Measurements from ENCODE around the gene TREM1.
"Not testable (repeated sequence)": the region's sequence is repeated elsewhere in the genome, so short reads cannot be mapped to it uniquely, and the experiment has no call there.

Gene TREM1

DNA sequence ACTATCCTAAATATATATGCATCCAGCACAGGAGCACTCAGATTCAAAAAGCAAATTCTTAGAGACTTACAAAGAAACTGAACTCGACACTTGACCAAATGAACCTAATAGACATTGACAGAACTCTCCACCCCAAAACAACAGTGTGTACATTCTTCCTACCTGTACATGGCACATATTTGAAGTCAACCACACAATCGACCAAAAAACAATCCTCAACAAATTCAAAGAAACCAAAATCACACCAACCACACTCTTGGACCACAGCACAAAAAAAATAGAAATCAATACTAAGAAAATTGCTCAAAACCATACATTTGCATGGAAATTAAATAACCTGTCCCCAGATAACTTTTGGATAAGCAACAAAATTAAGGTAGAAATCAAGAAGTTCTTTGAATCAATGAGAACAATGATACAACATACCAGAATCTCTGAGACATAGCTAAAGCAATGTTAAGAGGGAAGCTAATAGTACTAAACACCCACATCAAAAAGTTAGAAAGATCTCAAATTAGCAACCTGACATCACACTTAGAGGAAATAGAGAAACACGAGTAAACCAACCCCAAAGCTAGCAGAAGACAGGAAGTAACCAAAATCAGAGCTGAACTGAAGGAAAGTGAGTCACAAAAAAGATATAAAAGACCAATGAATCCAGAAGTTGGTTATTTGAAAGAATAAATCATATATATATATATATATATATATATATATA is 12.5 kb upstream of the TREM1 start:
- in situ Hi-C loops (cut with HindIII; ENCODE audit: low sequenced_read_pairs) = no loop called here

DNA sequence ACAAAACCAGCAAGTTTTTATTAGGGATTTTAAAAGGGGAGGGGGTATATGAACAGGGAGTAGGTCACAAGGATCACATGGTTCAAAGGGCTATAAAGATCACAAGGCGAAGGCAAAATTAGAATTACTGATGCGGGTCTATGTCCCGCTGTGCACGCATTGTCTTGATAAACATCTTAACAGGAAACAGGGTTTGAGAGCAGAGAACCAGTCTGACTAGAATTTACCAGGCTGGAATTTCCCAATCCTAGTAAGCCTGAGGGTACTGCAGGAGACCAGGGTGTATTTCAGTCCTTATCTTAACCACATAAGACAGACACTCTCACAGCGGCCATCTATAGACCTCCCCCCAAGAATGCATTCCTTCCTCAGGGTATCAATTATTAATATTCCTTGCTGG is 10.8 kb upstream of the TREM1 start:
- in situ Hi-C loops (cut with HindIII; ENCODE audit: low sequenced_read_pairs) = not testable (repeated sequence)

DNA sequence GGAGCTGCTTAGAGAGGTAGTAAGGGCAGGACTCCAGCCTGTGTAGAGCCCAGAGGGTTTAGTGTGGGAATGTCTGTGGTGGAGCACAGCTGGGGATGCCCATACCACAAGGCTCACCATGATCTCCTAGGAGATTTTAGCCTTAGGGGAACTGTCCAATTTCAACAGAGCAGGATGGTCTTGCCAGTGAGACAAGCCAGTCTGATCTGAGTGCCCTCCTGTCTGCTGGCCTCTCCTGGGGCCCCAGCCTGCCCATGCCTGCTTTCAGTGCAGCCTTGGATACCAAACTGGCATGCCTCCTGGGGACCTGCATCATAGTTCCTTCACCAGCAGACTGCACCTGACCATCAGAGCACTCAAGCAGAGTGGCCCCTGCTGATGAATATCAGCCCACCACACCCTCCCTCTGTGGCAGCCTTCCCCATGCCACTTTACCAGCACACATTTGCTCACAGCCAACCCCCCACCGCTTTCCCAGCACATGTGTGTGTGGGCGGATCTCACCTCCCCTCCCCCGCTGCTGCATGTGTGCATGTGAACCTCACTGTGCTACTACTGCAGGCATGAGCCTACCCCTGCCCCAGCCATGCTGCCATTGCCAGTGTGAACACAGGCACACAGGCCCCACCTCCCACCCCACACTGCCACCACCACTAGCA is 7.9 kb upstream of the TREM1 start:
- in situ Hi-C loops (cut with HindIII; ENCODE audit: low sequenced_read_pairs) = no loop called here

DNA sequence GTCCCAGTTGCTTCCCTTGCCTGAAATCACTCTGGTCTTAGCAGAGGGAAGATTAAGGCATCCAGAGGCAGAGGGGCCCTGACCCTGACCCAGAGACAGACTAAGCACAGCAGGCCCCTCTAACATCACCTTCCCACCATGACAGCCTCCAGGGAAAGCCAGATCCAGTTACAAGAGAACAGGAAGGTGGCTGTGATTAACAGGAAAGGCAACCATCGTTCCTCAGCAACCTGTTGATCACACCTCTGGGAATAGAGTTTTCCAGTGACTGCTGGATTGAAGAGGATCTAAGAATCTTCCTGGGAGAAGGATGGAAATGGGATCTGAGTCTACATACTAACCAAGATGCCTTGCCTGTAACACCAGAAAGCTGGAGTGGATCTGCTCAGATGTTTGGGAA is 5.2 kb upstream of the TREM1 start:
- in situ Hi-C loops (cut with HindIII; ENCODE audit: low sequenced_read_pairs) = no loop called here

DNA sequence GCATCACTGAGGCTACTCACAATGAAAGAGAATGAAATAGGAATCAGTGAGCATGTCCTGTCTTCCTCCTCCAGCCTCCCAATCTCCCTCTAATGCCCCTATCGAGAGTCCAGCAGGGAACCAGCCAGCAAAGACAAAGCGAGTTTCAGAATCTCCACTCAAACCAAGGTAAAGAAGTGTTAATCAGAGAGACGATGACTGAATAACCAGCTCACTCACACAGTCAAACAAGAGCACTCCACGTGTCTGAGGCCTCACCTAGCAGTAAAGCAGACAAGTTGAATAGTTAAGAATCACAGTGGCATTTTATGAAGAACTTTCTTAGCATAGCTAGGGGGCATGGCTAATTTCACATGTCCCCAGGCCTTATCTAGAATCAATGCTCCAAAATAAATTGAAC is 3.3 kb upstream of the TREM1 start:
- in situ Hi-C loops (cut with HindIII; ENCODE audit: low sequenced_read_pairs) = no loop called here

DNA sequence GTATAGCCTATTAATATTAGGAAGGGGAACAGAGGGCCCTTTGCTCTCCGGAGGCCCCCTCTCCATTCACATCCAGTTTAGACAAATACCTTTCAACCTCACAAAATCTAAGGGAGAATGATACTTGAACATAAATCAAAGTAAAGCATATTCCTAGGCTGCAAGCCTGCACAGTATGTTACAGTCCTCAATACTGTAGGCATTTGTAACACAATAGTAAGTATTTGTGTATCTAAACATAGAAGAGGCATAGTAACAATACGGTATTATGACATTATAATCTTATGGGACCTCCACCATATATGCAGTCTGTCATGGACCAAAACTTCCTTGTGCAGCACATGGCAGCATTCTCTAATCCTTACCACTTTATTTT is 2.3 kb upstream of the TREM1 start:
- in situ Hi-C loops (cut with HindIII; ENCODE audit: low sequenced_read_pairs) = no loop called here

DNA sequence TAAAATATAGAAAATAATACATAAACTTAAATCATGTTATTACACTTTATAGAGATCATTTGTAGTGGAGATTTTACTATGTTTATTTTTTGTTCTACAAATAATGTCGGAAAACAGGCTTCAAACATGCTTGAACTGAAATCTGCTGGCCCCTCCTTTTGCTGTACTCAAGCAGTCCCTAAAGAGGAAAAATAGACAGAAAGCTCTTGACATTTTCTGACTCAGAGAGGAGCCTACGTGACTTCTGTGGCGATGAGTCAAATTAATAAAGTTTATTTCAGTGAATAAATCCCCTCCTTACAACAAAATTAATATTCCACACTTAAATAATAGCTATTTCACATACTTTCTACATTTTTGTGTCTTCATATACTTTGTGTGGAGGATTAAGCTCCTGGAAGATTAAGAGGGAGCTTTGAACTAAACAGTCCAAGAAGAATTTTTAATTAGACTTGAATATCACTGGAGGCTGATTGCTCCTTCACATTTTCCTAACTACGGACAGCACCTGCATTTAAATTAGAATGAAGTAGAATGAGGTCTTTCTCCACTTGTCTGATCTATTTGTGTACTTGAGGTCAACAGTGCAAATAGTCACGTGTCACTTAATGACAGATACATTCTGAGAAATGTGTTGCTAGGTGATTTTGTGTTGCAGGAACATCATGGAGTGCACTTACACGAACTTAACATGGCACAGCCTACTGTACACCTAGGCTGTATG is 1.7 kb upstream of the TREM1 start:
- in situ Hi-C loops (cut with HindIII; ENCODE audit: low sequenced_read_pairs) = no loop called here

DNA sequence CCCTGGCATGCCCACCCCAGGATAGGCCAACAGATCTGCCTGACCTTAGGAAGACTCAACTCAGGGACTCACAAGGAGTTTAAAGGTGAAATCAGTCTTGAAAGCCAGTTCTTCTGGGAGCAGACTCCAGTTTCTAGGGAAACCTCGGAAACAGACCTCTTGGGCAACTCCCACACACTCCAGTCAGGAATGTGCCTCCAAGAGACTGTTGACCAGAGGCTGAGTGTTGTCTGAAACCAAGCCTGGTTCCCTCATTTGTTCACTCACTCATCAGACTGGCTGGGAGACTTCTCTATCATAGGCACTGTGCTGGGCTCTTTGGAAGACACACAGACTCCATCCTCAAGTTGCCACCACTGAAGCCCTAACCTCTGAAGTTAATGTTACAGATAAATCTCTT is 1.8 kb downstream of the TREM1 start:
- in situ Hi-C loops (cut with HindIII; ENCODE audit: low sequenced_read_pairs) = no loop called here

DNA sequence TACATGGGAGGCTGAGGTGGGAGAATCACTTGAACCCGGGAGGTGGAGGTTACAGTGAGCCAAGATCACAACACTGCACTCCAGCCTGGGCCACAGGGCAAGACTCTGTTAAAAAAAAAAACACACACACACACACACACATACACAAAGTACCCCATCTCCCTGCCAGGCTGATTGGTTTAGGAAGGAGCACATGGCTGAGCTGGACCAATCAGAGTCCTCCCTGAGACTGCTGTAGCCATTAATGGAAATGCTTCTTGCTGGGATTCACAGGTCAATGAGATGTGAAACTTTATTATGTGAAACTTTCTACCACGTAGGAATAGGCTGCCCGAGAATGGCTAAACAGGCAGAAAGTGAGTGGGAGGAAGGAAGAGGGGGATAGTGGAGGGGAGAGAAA is 2.9 kb downstream of the TREM1 start:
- in situ Hi-C loops (cut with HindIII; ENCODE audit: low sequenced_read_pairs) = no loop called here

DNA sequence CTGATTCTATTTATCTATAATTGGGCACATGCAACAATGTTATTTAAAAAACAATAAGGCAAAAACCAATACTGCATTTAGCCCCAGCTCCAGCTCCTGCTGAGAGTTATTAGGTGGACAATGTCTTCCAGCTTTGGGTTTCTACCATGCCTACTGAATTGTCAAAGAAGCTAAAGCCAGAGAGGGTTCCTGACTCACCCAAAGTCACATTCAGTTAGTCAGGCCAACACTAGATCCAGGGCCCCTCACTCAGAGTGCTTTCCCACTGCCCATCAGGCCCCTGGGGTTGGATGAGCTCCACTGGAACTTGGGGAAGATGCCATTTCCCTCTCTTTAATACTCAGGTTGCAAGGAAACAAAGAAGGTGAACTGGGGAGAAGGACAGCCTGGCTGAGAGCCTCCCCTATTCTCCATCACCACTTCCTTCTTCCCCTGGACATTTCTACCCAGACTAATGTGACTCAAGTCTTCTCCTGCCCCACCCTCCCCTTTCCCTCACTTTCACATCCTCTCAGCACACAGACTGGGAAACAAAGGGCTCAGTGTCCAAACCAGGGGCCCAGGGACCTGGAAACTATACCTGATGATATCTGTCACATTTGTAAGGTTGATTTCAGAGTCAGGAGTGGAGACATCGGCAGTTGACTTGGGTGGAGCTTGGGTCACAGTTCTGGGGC is 6.0 kb downstream of the TREM1 start:
- in situ Hi-C loops (cut with HindIII; ENCODE audit: low sequenced_read_pairs) = no loop called here

DNA sequence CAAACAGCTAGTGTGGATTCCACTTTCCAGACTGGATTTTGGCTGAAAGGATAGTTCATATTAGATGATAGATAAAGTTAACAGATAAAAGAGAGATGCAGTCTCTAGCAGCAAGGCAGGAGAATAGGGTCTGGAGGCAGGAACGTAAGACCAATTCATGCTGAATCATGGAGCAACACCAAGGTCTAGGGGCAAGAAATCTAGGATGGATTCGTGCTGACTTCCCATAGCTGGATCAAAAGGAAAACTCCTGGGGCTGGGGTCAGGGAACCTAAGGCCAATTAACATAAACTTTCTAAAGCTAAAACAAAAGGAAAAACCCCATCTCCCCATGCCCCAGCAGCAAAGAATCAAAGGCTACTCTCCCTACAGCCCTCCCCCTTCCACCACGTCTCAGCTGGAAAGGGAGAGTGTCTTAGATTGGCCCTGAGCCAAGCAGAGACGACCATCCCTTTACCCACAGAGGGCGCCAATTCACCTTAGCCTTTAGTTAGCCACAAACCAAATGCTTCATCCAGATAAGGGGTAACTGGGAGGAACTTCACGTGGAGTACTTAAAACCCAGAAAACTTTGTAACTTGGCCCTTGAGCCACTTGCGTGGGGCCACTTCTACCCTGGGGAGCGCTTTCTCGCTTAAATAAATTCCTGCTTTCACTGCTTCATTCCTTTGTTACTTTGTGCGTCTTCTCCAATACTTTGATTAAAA is 7.6 kb downstream of the TREM1 start:
- in situ Hi-C loops (cut with HindIII; ENCODE audit: low sequenced_read_pairs) = no loop called here

DNA sequence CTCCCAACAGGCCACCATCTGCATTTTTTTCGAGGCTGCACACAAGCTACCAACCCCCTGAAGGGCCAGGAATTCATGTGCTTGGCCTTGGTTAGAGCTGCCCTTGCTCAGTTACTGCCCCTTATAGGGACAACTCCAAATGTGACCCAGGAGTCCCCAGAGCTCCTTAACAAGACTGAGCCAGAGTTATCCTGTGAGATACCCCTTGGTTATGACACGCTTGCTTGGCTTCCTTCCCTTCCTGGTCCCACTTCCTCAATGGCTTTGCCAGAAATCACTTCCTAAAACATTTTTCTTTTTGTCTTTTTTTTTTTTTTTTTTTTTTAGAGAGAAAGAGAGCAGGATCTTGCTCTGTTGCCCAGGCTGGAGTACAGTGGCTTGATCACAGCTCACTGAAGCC is 8.9 kb downstream of the TREM1 start:
- in situ Hi-C loops (cut with HindIII; ENCODE audit: low sequenced_read_pairs) = no loop called here

DNA sequence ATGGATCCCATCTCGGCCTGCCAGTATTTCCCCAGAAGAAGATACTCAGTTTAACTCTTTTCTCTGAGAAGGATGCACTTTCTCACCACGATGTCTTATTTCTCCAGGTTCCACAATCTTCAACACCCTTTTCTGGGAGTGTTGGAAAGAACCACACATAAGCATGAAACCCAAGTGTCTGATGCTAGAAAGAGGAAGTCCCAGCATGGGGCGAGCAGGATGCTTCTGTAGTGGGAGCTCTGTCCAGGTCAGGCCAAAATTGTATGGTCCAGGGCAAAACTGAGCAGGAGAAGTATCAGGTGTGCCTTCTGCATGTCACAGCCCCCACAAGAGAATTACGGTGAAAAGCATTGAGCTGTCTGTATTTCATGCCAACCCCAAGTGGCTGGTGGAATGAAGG is 11.0 kb downstream of the TREM1 start:
- in situ Hi-C loops (cut with HindIII; ENCODE audit: low sequenced_read_pairs) = no loop called here

DNA sequence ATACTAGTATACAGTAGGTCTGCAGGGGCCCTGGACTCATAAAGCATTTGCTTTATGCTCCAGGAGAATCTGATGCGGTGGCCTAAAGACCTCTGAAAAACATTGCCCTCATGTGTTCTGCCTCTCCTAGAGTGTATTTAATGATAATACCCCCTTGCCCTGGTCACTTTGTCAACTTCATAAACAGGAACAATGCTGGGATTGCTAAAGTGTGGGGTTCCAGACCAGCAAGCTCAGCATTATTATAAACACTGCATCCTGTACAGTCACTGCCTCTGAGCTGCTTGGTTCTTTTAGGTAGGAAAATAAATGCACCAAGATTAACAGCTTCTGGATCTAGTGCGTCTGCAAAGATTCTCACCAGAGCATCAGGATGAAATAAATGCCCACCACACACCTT is 12.2 kb downstream of the TREM1 start:
- in situ Hi-C loops (cut with HindIII; ENCODE audit: low sequenced_read_pairs) = no loop called here

DNA sequence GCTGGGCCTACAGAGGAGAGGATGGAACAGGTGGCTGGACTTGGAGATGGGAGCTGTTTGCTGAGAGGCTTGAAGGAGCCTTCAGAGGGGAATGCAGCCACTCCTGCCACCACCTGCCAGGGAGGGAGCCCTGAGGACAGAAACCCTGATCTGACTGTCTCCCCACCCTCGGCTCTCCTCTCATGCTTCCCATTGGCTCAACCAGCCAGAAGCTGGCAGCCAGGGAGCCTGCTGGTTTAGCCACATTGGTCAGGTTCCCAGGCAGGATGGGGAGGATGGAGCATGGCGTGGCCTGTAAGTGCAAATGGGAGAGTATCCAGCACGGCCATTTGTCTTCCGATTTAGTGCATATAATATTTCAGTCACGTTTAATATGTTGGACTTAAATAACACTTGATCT is 12.8 kb downstream of the TREM1 start:
- in situ Hi-C loops (cut with HindIII; ENCODE audit: low sequenced_read_pairs) = no loop called here

DNA sequence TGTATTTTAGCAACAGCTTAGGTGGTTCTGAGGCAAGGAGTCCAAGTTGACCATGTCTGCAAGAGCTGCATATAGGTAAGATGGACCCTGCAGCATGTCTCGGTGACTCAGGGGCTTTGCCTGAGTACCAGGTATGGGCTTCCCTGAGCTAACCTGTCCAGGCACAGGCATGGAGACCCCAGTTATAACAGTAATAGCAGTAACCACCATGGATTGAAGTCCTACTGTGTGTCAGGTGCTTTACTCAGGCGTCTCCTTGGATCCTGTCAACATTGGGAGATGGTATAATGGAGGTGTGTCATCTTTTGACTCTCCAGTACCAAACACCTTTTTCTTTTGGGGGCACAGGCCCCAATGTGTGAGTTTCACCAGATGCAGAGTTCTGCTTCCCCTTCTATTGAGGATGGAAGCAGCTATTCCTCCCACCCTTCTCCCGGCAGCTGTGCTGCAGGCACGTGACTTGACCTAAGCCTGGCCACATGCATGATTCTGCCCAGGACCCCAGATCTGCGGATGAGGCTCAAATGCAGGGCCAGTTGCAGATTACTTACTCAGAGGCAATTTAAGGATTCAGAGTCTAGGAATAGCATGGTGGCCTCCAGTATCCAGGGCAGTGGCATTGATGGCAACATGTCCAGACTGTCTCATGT is 13.8 kb downstream of the TREM1 start:
- in situ Hi-C loops (cut with HindIII; ENCODE audit: low sequenced_read_pairs) = no loop called here

DNA sequence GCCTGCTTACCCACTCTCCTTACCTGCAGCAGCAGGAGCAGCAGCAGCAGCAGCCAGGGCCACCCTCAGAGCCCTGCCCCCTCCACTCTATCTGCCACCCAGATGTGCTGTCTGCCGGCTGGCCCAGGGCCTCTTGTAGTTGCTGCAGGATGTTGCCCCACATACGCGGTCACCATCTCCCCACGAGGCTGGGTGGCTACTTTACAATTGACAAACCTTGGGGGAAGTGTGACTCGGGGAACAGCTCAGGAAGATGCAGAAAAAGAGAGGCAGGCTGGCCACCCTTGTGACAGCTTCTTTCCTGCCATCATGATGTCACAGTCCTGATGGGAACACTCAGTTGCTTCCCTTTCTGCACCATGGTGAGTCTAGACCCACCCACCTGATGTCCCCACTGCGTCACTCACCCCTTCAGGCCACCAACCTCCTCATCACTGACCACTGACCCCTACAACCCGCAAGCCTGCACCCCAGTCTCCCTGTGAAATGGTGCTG is 14.5 kb downstream of the TREM1 start:
- in situ Hi-C loops (cut with HindIII; ENCODE audit: low sequenced_read_pairs) = no loop called here

DNA sequence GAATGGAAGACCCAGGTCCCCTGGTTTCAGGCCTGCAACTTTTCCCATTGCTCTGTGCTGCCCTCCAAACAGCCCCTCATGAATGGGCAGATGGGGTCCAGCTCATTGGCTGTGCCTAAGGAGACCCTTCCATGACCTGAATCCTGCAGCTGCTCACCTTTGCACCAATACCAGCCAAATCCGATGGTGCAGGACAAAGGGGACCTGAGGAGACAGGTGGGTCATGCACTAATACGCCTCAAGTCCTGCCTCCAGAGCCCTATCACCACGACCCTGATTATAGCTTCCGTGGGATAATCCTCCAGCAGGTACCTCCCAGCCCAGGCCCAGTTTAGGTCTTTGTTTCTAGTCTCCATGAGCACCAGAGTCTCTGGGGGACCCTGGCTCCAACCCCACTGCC is 16.8 kb downstream of the TREM1 start:
- in situ Hi-C loops (cut with HindIII; ENCODE audit: low sequenced_read_pairs) = no loop called here

DNA sequence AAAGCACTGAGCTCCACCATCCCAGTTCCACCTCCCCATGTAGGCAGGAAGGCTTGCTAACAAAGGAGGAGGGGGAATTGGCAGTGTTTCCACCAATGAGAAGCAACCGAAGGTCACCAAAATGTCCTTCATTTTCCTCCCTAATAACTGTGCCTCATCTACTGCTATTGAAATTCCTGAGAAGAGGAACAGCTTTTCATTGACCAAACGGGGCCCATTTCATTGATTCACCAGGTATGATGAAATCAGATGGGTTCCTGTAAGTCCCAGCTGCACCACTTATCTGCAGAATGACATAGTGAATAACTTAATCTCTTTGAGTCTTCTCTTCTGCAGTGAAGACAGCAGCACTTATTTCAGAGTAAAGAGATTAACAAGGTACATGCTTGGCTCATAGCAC is 17.3 kb downstream of the TREM1 start:
- in situ Hi-C loops (cut with HindIII; ENCODE audit: low sequenced_read_pairs) = no loop called here

DNA sequence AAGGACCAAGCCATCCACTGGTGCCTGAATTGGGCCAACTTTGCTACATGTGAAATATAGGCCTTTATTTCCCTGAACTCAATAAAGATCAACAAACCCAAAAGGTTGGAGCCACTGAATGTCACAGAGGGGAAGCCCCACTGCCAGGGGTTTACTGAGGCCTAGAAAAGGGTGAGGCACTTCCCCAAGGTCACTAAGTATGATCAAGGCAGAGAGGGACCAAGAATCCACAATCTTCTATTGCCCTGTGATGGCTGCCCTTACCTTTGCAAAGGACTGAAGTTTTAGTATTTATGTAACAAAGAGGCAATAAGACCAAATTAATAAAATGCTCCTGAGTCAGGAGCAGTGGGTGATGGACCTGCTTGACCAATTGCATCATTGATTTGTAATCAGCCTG is 18.0 kb downstream of the TREM1 start:
- in situ Hi-C loops (cut with HindIII; ENCODE audit: low sequenced_read_pairs) = no loop called here
